NT2/D1 (cell line): ENCODE data around the gene PCSK4.

Experiments
- DNase-seq: peaks from one replicate; pipeline ENCODE4 v3.0.0-alpha.2; 2011; ENCODE audit warnings: low read depth, low spot score
- H3K27me3 ChIP-seq: 2 replicates; pipeline ENCODE4 v1.6.0; 2011; ENCODE audit warnings: mild to moderate bottlenecking; ENCODE audit not compliant: insufficient read length, insufficient read depth
- H3K36me3 ChIP-seq: 2 replicates; pipeline ENCODE4 v1.6.1; 2011; ENCODE audit warnings: mild to moderate bottlenecking, low read length, mixed read lengths; ENCODE audit not compliant: insufficient read depth, insufficient read length
- H3K4me1 ChIP-seq: 2 replicates; pipeline ENCODE4 v1.5.1; 2011; ENCODE audit not compliant: insufficient read depth, insufficient read length
- H3K4me3 ChIP-seq: 2 replicates; pipeline ENCODE4 v1.5.1; 2011; ENCODE audit warnings: low read depth; ENCODE audit not compliant: insufficient read length
- H3K9ac ChIP-seq: 2 replicates; pipeline ENCODE4 v1.6.0; 2011; ENCODE audit warnings: low read depth; ENCODE audit not compliant: insufficient read length
- H3K9me3 ChIP-seq: 2 replicates; pipeline ENCODE4 v1.5.1; 2011; ENCODE audit warnings: mild to moderate bottlenecking, low read length; ENCODE audit not compliant: insufficient read depth
- SUZ12 ChIP-seq: IDR thresholded peaks from 2 replicates; pipeline ENCODE4 v1.6.1; 2011; ENCODE audit not compliant: insufficient read length, insufficient read depth; ENCODE audit errors: extremely low read depth
- YY1 ChIP-seq: IDR thresholded peaks from 2 replicates; pipeline ENCODE4 v1.6.1; 2011; ENCODE audit not compliant: insufficient read length, insufficient read depth
- ZNF274 ChIP-seq: IDR thresholded peaks from 2 replicates; pipeline ENCODE4 v1.6.1; 2011; ENCODE audit warnings: mild to moderate bottlenecking, low read depth, low read length

Gene PCSK4

DNA sequence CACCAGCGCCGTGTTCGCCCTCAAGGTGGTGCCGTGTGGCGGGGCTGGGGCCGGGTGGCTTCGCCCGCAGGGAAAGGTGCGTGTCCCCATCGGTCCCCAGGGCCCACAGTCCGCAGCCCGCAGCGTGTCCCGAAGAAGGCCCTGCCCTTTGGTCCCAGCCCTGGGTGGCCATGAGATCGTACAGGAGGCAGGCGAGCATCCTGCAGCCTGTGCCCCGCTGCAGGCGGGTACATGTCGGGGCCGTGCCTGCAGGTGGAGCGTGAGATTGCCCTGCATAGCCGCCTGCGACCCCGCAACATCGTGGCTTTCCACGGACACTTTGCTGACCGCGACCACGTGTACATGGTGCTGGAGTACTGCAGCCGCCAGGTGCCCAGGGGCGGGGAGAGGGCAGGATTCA is 35.2 kb upstream of the PCSK4 start:
- H3K4me1 ChIP-seq = peaks cover 28% of the 10 kb centered on the region
- DNase-seq = no peak
- H3K9me3 ChIP-seq = no peaks in the 10 kb centered on the region
- H3K9ac ChIP-seq = no peak overlapping the region
- TF ChIP-seq YY1 (no peak), ZNF274 (no peak), SUZ12 (no peak)
- H3K4me3 ChIP-seq = no peak overlapping the region
- H3K36me3 ChIP-seq = no peaks in the 10 kb centered on the region
- H3K27me3 ChIP-seq = peaks cover 29% of the 10 kb centered on the region

GRCh38 chr19:1524972-1525325 is 34.8 kb upstream of the PCSK4 start:
- no peak for TF ChIP-seq ZNF274
- no peak for TF ChIP-seq SUZ12
- H3K27me3 ChIP-seq = peaks cover 29% of the 10 kb centered on the region

GRCh38 chr19:1524287-1524971 is 34.3 kb upstream of the PCSK4 start:
- H3K36me3 ChIP-seq = no peaks in the 10 kb centered on the region
- no peak for TF ChIP-seq SUZ12
- no peak for TF ChIP-seq YY1
- no peak for TF ChIP-seq ZNF274
- peaks cover 32% of the 10 kb centered on the region for H3K4me1 ChIP-seq
- peaks cover 29% of the 10 kb centered on the region for H3K27me3 ChIP-seq
- H3K9ac ChIP-seq = peak overlapping the region; percentile 90
- no peaks in the 10 kb centered on the region for H3K9me3 ChIP-seq
- peak overlapping the region; percentile 87 for H3K4me3 ChIP-seq
- no peak for DNase-seq

More at GRCh38 chr19:1524972-1525325, 34.8 kb upstream of the PCSK4 start:
- Histone ChIP-seq H3K9me3 (no peaks in the 10 kb centered on the region), H3K4me1 (peaks cover 32% of the 10 kb centered on the region), H3K9ac (no peak overlapping the region), H3K4me3 (peak overlapping the region; percentile 87), H3K36me3 (no peaks in the 10 kb centered on the region)
- DNase-seq = no peak

- H3K36me3 ChIP-seq = no peaks in the 10 kb centered on the region
- H3K4me1 ChIP-seq = peaks cover 32% of the 10 kb centered on the region
- TF ChIP-seq YY1 = no peak
- no peak for TF ChIP-seq SUZ12
- TF ChIP-seq ZNF274 = no peak
- no peaks in the 10 kb centered on the region for H3K9me3 ChIP-seq
- DNase-seq = no peak
- peak within 1 kb of the TSS; percentile 90 for H3K9ac ChIP-seq
- H3K27me3 ChIP-seq = peaks cover 29% of the 10 kb centered on the region
- H3K4me3 ChIP-seq = peak within 1 kb of the TSS; percentile 87
Observed at GRCh38 chr19:1523412-1524286, 33.5 kb upstream of the PCSK4 start, which contains the start of gene PLK5. Gene PLK5 (plus strand): TSS chr19:1524077. CDS start chr19:1526997, 2,920 bp downstream.

GRCh38 chr19:1522838-1523237 is 32.7 kb upstream of the PCSK4 start:
- DNase-seq = no peak
- Histone ChIP-seq H3K36me3 (no peaks in the 10 kb centered on the region), H3K27me3 (peaks cover 29% of the 10 kb centered on the region)

DNA sequence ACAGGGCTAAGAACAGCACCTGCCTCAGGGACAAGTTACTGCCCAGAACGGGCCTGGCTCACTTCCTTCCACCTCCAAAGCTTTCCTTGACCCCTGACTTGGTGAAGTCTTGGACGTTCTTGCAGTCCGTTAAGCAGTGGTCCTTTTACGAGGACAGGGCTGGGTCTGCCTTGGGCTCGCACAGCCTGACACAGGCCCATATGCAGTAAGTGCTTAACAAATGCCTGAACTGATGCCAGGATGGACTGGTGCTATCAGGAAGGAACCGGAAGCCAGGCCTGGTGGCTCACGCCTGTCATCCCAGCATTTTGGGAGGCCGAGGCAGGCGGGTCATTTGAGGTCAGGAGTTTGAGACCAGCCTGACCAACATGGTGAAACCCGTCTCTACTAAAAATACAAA is 31.9 kb upstream of the PCSK4 start:
- no peaks in the 10 kb centered on the region for H3K36me3 ChIP-seq
- no peak overlapping the region for H3K9ac ChIP-seq
- no peak for DNase-seq
- H3K4me3 ChIP-seq = no peak overlapping the region
- TF ChIP-seq YY1 (no peak), ZNF274 (no peak), SUZ12 (no peak)
- peaks cover 29% of the 10 kb centered on the region for H3K27me3 ChIP-seq
- H3K9me3 ChIP-seq = no peaks in the 10 kb centered on the region
- peaks cover 32% of the 10 kb centered on the region for H3K4me1 ChIP-seq

More at GRCh38 chr19:1522838-1523237, 32.7 kb upstream of the PCSK4 start:
- TF ChIP-seq YY1 (no peak), SUZ12 (no peak), ZNF274 (no peak)
- Histone ChIP-seq H3K4me1 (peaks cover 32% of the 10 kb centered on the region), H3K4me3 (no peak overlapping the region), H3K9ac (peak overlapping the region; percentile 64), H3K9me3 (no peaks in the 10 kb centered on the region)

- Histone ChIP-seq H3K9ac (peak overlapping the region; percentile 62), H3K27me3 (peaks cover 29% of the 10 kb centered on the region), H3K36me3 (no peaks in the 10 kb centered on the region), H3K4me3 (no peak overlapping the region), H3K4me1 (peaks cover 32% of the 10 kb centered on the region), H3K9me3 (no peaks in the 10 kb centered on the region)
- no peak for DNase-seq
- TF ChIP-seq ZNF274 = no peak
- TF ChIP-seq SUZ12 = no peak
Observed at GRCh38 chr19:1521636-1522035, 31.5 kb upstream of the PCSK4 start.
